Hematopoietic multipotent progenitor cell treated with erythropoietin and hydrocortisone succinate and interleukin-3 and kit ligand, for 17 days (in vitro differentiated cells): ENCODE results near the gene ETNPPL.
"Not testable (repeated sequence)": the region's sequence is repeated elsewhere in the genome, so short reads cannot be mapped to it uniquely, and the experiment has no call there.

Experiments used
- DNase-seq: peaks from one replicate; pipeline ENCODE4 v3.0.0-alpha.2; 2015; ENCODE audit warnings: low spot score

Gene ETNPPL

GRCh38 chr4:108758498-108758897 is 4.4 kb downstream of the ETNPPL start:
- DNase-seq: no peak

GRCh38 chr4:108754327-108754726 is 8.5 kb downstream of the ETNPPL start:
- DNase-seq: no peak

GRCh38 chr4:108751321-108751720 is 11.5 kb downstream of the ETNPPL start:
- no peak for DNase-seq

DNA sequence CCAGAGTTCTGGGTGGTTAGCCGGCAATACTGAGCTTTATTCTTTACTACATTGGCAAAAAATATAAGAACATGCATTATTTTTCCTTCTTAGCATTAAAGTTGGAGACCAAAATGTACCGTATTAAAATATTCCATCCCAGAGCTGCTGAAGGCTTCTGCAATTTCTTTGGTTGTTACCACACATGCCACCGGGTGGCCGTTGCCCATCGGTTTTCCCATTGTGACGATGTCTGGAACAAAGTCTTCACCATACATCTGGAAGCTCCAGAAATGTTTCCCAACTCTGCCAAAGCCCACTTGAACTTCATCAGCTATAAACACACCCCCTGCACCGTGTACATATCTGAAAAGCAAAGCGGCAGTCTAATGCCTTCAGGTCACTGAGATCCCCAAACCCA is 13.7 kb downstream of the ETNPPL start:
- no peak for DNase-seq

GRCh38 chr4:108746511-108746910 is 16.3 kb downstream of the ETNPPL start:
- no peak for DNase-seq

DNA sequence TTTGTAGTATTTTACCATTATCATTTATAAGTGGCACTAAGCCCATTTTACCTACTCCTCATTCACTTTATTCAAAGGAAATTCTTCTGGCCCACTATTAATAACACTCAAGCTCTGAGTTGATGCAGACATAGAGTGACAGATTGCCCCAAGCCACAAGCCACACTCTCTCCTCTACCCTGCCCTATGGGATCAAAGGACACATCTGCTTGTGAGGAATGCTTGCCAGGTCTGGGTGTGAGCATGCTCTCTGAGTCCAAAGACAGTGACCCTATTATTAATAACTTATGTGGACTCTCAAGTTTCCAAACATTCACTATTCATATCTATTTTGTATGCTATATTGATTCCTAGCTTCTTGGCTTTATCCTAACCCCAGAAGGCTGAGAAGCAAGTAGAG is 18.5 kb downstream of the ETNPPL start:
- DNase-seq: no peak

DNA sequence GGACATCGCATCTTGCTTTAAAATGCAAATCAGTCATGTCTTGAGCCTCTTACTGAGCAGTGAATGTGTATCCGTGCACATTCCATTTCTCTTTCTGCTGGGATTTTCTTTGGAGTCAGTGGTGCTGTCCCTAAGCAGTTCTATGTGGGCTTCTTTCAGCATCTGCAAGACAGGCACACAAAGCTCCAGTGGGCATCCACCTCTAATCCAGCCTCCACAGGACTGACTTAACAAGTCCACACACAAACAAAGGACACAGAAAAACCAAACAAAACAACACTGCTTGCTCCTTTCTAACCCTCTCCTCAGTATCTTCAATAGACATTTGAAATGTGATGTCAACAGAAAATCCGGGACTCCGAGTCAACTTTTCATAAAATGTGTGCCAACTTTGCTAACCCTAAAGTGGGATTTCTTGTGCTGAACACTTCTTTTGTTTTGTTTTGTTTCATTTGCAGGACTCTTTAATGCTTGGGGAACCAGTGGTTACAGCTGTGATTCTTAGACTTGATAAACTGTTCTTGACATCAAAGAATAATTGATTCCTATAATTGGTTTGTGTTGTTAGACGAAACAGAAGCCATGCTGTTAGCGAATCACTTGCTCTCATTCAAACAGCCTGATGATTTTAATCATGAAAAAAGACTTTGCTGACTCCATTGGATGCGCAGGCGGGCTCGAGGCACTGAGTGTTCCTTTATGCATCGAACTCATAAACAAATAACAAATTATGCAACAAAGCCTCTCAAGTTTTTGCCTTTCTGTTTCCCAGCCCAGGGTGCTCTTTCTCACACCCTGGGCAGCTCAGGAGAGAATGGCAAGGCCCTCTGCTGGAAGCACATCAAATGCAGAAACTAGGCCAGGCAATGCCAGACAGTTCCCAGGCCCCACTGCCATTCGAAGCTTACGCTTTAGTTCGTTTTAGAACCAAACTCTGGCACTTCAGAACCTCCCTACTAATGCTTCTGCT is 20.1 kb downstream of the ETNPPL start:
- DNase-seq: no peak

- DNase-seq: no peak
Observed at GRCh38 chr4:108738003-108738706, 24.7 kb downstream of the ETNPPL start.

GRCh38 chr4:108731006-108731405 is 31.8 kb downstream of the ETNPPL start:
- no peak for DNase-seq

DNA sequence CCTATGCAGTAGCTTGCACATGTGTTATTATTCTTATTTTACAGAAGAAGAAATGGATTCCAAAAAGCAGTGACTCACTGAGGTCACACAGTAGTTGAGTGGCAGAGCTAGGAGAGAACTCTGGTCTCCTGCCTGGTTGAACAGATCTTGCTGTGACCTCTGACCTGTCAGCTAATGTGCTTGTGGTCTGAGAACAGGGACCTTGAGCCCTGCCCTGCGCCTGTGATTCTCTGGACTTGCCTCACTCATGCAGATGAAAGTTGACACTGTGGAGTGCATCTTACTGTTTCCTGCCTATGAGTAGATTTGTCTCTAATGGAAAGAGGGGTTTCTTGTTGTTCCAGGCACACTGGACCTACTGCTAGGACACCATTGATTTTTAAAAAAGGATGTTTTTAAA is 32.3 kb downstream of the ETNPPL start:
- no peak for DNase-seq

DNA sequence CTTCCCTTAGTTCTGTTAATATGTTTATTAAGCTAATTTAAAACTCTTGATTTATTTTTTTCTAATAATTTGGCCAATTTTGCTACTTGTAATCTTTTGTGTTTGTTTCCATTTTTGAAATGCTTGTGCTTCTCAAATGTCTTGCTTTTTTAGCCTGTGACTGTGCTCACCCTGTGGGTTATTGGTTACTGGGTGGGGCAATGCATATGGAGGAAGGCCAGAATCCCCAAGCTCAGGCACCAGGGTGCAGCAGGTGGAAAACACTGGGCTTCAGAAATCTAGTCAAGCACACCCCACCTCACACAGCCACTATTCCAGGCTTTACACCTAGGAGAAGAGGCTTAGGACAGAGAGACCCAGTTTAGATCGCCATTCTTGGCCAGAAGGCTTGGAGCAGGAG is 33.1 kb downstream of the ETNPPL start:
- DNase-seq: no peak

GRCh38 chr4:108725457-108725856 is 37.4 kb downstream of the ETNPPL start:
- DNase-seq: no peak

DNA sequence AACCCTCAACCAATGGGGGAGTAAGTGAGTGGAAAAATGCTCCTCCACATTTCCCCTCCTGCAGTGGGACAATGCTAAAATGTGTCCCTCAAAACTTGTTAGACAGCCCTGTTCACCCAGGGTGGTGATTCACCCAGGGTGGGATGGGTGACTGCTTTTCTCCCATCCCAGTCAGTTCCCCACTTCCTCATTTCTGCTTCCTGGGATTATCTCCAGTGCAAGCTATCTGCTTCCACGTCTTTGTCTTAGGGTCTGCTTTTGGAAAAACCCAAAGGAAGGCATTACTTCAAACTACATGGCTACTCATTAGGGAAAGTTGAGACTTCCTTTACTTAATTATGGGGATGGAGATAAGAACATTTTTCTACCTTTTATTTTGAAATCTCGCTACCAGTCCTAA is 45.5 kb downstream of the ETNPPL start:
- DNase-seq: no peak

DNA sequence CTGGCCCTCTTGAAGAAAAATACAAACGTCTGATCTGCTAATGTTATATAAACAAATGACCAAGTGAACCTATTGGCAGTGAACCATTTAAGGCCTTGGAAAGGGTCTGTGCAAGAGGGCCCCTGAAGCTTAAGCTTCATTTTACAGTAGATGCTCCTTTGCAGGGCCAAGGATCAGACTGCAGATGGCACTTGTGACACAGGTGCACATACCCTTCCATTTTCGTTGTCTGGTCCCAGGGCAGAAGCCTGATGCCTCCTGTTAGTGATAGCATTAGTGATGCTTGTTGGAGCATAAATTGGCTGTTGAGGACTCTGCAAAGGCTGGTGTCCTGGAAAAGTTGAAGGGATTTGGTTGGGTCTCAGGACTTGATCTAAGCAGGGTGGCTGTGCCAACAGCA is 46.5 kb downstream of the ETNPPL start:
- DNase-seq: no peak

GRCh38 chr4:108714880-108715279 is 48.0 kb downstream of the ETNPPL start:
- DNase-seq: no peak

GRCh38 chr4:108710578-108710977 is 52.3 kb downstream of the ETNPPL start:
- DNase-seq: not testable (repeated sequence)

GRCh38 chr4:108709722-108710121 is 53.1 kb downstream of the ETNPPL start:
- DNase-seq: no peak

DNA sequence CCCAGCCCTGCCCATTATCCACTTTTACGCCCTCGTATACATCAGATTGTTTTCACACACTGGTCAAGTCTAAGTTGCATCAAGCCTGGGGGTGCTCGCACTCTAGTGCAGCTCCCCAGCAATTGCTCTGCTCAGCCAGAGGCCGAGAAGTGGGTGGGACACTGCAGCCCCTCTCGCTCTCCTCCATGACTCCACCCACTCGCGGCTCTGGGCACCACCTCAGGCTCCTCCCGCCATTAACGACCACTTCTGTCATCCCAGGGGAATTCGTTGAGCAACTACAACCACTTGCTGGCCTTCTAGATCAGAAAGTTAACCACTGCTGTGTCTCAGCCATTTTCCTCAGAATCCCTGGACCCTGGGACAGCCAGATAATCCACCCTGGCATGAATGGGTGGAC is 53.6 kb downstream of the ETNPPL start:
- no peak for DNase-seq

GRCh38 chr4:108706289-108706688 is 56.6 kb downstream of the ETNPPL start:
- no peak for DNase-seq

DNA sequence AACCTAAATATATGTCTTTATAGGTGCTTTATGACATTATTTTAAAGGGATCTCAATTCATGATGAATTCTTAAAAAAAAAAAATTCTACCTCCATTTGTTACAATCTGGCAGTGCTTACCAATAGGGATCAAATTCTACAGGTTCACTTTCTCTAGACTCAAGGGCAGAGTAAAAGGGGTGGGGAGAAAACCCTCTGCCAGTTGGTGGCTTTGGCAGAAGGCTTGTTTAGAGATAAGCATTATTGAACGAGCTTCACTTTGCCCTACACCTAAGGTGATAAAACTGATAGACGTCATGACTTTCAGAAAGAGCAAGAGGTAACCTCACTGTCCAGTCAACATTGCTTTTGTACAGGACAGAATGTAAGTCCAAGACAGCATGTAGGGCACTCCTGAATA is 58.9 kb downstream of the ETNPPL start:
- DNase-seq: no peak

DNA sequence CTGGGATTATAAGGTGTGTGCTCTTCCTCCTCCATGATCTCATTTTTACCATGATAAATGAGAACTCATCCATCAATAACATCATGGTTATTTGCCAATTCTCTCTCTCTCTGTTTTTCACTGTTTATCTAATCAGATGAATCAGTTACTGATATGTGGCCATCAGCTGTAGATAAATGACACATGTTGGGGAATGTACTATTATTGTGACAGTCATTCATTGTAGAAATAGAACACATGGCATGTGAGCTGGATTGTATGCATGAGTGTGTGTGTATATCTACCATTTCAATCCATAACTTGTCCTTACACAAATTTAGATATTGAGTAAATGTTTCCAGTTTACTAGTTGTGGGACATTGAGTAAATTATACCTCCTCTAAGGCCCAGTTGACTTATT is 59.5 kb downstream of the ETNPPL start:
- no peak for DNase-seq

GRCh38 chr4:108702960-108703359 is 59.9 kb downstream of the ETNPPL start:
- no peak for DNase-seq

- no peak for DNase-seq
Observed at GRCh38 chr4:108700081-108700757, 62.6 kb downstream of the ETNPPL start.
